HepG2 (cell line): ENCODE results near the gene ZBTB7A. TPM values are rescaled to one million over a fixed set of nuclear protein-coding genes. Genes with fewer than 3 reads are reported as not detected.

ENCODE experiments used
- ATAC-seq: fragments of 200-7000 bp; cut with Tn5 transposase; 3 replicates; pipeline ENCODE4 v1.9.1; 2020; ENCODE audit warnings: mild to moderate bottlenecking, moderate library complexity
- BruUV-seq: library from RNA; stranded (reverse); fragments of 400-500 nt; replicated peaks from 2 replicates; lab custom pipeline; 2021; lab: Mats Ljungman, UMichigan
- CTCF ChIA-PET: fragments of 300-600 bp; formaldehyde crosslinking; extraction: SDS; loops from one replicate; lab custom pipeline; 2021; ENCODE audit warnings: low total read pairs, inconsistent platforms, low intra/inter-chr PET ratio; lab: Yijun Ruan, JAX
- POLR2A ChIA-PET: fragments of 350-600 bp; sonication (Branson Sonifier 250); formaldehyde crosslinking; loops from one replicate; lab custom pipeline; 2020; ENCODE audit warnings: antibody characterized with exemption, inconsistent platforms; lab: Yijun Ruan, JAX
- DNase-seq: peaks from one replicate; pipeline ENCODE4 v3.0.0-alpha.2; 2015; ENCODE audit warnings: low spot score
- FAIRE-seq: peaks from 3 replicates; lab custom pipeline; 2011; peaks lifted over from hg19 to GRCh38; lab: Jason Lieb, UNC
- H2AFZ ChIP-seq: one replicate; pipeline ENCODE4 v1.6.1; 2011; ENCODE audit warnings: low read length, inconsistent platforms
- H3K27ac ChIP-seq: fragments of 300-600 bp; 3 replicates; pipeline ENCODE4 v1.8.0; 2011; ENCODE audit warnings: mixed run types, mild to moderate bottlenecking, mixed read lengths, low read length, inconsistent platforms; ENCODE audit not compliant: insufficient read depth; ENCODE audit errors: extremely low read length
- H3K27me3 ChIP-seq, 2 experiments: fragments of 200-600 bp in 1 of 2; 2 replicates in 1 of 2; 3 replicates in 1 of 2; pipeline versions ENCODE4 v1.6.0 to v1.8.0; 2011; ENCODE audit warnings: low read length in 2 of 2, mild to moderate bottlenecking in 2 of 2, moderate library complexity in 2 of 2, inconsistent platforms in 1 of 2; ENCODE audit not compliant: insufficient read depth in 2 of 2, control insufficient read depth in 1 of 2
- H3K36me3 ChIP-seq, 2 experiments: fragments of 200-600 bp in 1 of 2; replicated peaks in 1 of 2; 2 replicates in 1 of 2; 3 replicates in 1 of 2; pipeline versions ENCODE4 v1.5.1 to v1.8.0; 2011; ENCODE audit warnings: low read length in 2 of 2, inconsistent platforms in 1 of 2; ENCODE audit not compliant: insufficient read depth in 2 of 2, control insufficient read depth in 1 of 2
- H3K4me1 ChIP-seq: 2 replicates; pipeline ENCODE4 v1.5.1; 2012; ENCODE audit warnings: low read length, inconsistent platforms; ENCODE audit not compliant: insufficient read depth
- H3K4me2 ChIP-seq: 2 replicates; pipeline ENCODE4 v1.6.0; 2011; ENCODE audit warnings: low read depth, low read length, inconsistent platforms
- H3K4me3 ChIP-seq, 3 experiments: fragments of 200-600 bp in 1 of 3; sonication (generic), shearing (Covaris generic) in 1 of 3; replicated peaks in 1 of 3; 2 replicates each; pipeline ENCODE4 v1.5.1; 2011 to 2016; ENCODE audit warnings: low read length in 3 of 3, inconsistent platforms in 2 of 3, low read depth in 2 of 3, mild to moderate bottlenecking in 2 of 3, control low read depth in 1 of 3, mixed read lengths in 1 of 3; ENCODE audit not compliant: insufficient read depth in 1 of 3
- H3K79me2 ChIP-seq: one replicate; pipeline ENCODE4 v1.6.1; 2011; ENCODE audit warnings: low read length, inconsistent platforms; ENCODE audit not compliant: insufficient read depth
- H3K9ac ChIP-seq: 2 replicates; pipeline ENCODE4 v1.6.0; 2011; ENCODE audit warnings: mild to moderate bottlenecking, low read depth, low read length, inconsistent platforms; ENCODE audit not compliant: insufficient read depth
- H3K9me3 ChIP-seq: 2 replicates; pipeline ENCODE4 v1.5.1; 2012; ENCODE audit warnings: mild to moderate bottlenecking, low read length
- H4K20me1 ChIP-seq: 2 replicates; pipeline ENCODE4 v1.6.0; 2011; ENCODE audit warnings: inconsistent platforms, mild to moderate bottlenecking, low read length, moderate library complexity; ENCODE audit not compliant: insufficient read depth
- AGO2 ChIP-seq: fragments of 200-400 bp; formaldehyde crosslinking; optimal IDR thresholded peaks from 2 replicates; pipeline ENCODE3; 2017; ENCODE audit warnings: mild to moderate bottlenecking, low read depth, low read length, moderate library complexity
- GABPB1 ChIP-seq: IDR thresholded peaks from 2 replicates; pipeline ENCODE4 v1.6.1; 2016; ENCODE audit warnings: mild to moderate bottlenecking, missing genetic modification reagents, moderate library complexity, missing compliant biosample characterization
- GFI1 ChIP-seq: sonication (generic); formaldehyde crosslinking; IDR thresholded peaks from 2 replicates; pipeline ENCODE4 v1.5.0; 2020; ENCODE audit warnings: missing genetic modification reagents, mild to moderate bottlenecking, borderline replicate concordance
- MATR3 ChIP-seq: sonication (generic); formaldehyde crosslinking; IDR thresholded peaks from 2 replicates; pipeline ENCODE4 v1.4.0; 2020; ENCODE audit warnings: missing genetic modification reagents
- ZNF746 ChIP-seq: sonication (generic); formaldehyde crosslinking; IDR thresholded peaks from 2 replicates; pipeline ENCODE4 v1.8.0; 2022; ENCODE audit warnings: mild to moderate bottlenecking, missing genetic modification reagents
- WGBS: methylation state at CpG from one replicate; pipeline ENCODE4 v1.1.6; 2017; ENCODE audit warnings: low lambda C conversion rate; 5-methylcytosine and 5-hydroxymethylcytosine counted together
- in situ Hi-C: cut with HindIII; loops from 2 replicates; pipeline ENCODE4 v1.10.0; 2017; ENCODE audit warnings: low pct_unique_long_range_greater_than_20kb; ENCODE audit not compliant: extremely low pct_ligation_motif_present
- intact Hi-C: fragments of 100-400 bp; cut with micrococcal nuclease; formaldehyde crosslinking; loops from one replicate; pipeline ENCODE4 v1.10.0; 2022; ENCODE audit not compliant: unreplicated experiment
- polyA plus RNA-seq, 8 experiments: library from polyadenylated mRNA; depleted of rRNA in 3 of 8; stranded (reverse) in 7 of 8; unstranded in 1 of 8; fragments of >200 nt; fragmentation: Illumina TruSeq in 4 of 8; extraction: Trizol in 4 of 8; gene quantifications; 2 replicates each; pipeline versions ENCODE4 v1.2.1 to v1.2.3, GENCODE V29; 2011 to 2016; ENCODE audit warnings: low read depth in 4 of 8, missing spikeins in 1 of 8, mixed read lengths in 1 of 8; ENCODE audit not compliant: insufficient read depth in 1 of 8
- total RNA-seq, 5 experiments: library from RNA; depleted of rRNA; stranded (reverse); fragments of >200 nt; fragmentation: Illumina TruSeq; extraction: Trizol; gene quantifications; 2 replicates each; pipeline ENCODE4 v1.2.3, GENCODE V29; 2016; ENCODE audit warnings: low read depth in 1 of 5
- TF ChIP-seq, protein P1 (sequence below): sonication (generic); formaldehyde crosslinking; IDR thresholded peaks from 2 replicates; pipeline ENCODE4 v1.9.0; 2021; ENCODE audit warnings: missing genetic modification reagents, mild to moderate bottlenecking, borderline replicate concordance

Gene ZBTB7A
- total and polyA plus RNA-seq, 2 of the 13 experiments (the other 11 are each of a cell fraction or from before 2014, with no cell fraction given), result 3.6 to 4.0 TPM

- Histone ChIP-seq H3K27ac (no peak overlapping the region), H3K36me3 (peaks cover 16 to 20% of the 10 kb centered on the region in 2 experiments; a peak in 4 of 5 replicates), H3K4me3 (no peak overlapping the region), H3K9me3 (no peaks in the 10 kb centered on the region), H3K4me2 (no peak overlapping the region), H4K20me1 (no peaks in the 10 kb centered on the region)
- FAIRE-seq (no peak), ATAC-seq (no peak)
- BruUV-seq, result no TSS peak
- intact Hi-C loops, result no loop called here
- POLR2A ChIA-PET, result no interaction called here
- WGBS, result 97% methylated on average over 33 of the region's 33 CpGs
- TF ChIP-seq MATR3 (CRISPR knock-in tag), result no peak
- TF ChIP-seq, all 625 proteins: peak for 0
- Histone ChIP-seq H3K79me2 (no peaks in the 10 kb centered on the region), H3K27me3 (no peaks in the 10 kb centered on the region; a peak in 1 of 5 replicates), H3K9ac (no peak overlapping the region), H2AFZ (no peak overlapping the region), H3K4me1 (no peaks in the 10 kb centered on the region)
- in situ Hi-C loops, result no loop called here
- DNase-seq, result no peak
- CTCF ChIA-PET, result no interaction called here
Observed at GRCh38 chr19:4038057-4038456, 28.6 kb downstream of the ZBTB7A start.

- H4K20me1 ChIP-seq, result no peaks in the 10 kb centered on the region
- ChIA-PET POLR2A (no interaction called here), CTCF (no interaction called here)
- H3K36me3 ChIP-seq, result peaks cover 15 to 23% of the 10 kb centered on the region in 2 experiments; a peak in 4 of 5 replicates
- intact Hi-C loops (no loop called here), in situ Hi-C loops (no loop called here)
- no peak overlapping the region for H3K4me3 ChIP-seq
- H3K27me3 ChIP-seq, result no peaks in the 10 kb centered on the region; a peak in 1 of 5 replicates
- H3K4me2 ChIP-seq, result no peak overlapping the region
- FAIRE-seq, result no peak
- DNase-seq, result no peak
- no peak for ATAC-seq
- TF ChIP-seq GFI1 (CRISPR knock-in tag), result no peak
- peak; percentile 72 for TF ChIP-seq AGO2
- TF ChIP-seq ZNF746, result no peak
- TF ChIP-seq, protein P1, sequence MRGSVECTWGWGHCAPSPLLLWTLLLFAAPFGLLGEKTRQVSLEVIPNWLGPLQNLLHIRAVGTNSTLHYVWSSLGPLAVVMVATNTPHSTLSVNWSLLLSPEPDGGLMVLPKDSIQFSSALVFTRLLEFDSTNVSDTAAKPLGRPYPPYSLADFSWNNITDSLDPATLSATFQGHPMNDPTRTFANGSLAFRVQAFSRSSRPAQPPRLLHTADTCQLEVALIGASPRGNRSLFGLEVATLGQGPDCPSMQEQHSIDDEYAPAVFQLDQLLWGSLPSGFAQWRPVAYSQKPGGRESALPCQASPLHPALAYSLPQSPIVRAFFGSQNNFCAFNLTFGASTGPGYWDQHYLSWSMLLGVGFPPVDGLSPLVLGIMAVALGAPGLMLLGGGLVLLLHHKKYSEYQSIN (CRISPR knock-in tag), result no peak
- TF ChIP-seq GABPB1 (CRISPR knock-in tag), result peak; percentile 11; the same call in 1 of the 2 replicates
- no peaks in the 10 kb centered on the region for H3K9me3 ChIP-seq
- WGBS, result 97% methylated on average over 49 of the region's 54 CpGs
- no peak overlapping the region for H3K27ac ChIP-seq
- H3K79me2 ChIP-seq, result no peaks in the 10 kb centered on the region
- no peaks in the 10 kb centered on the region for H3K4me1 ChIP-seq
- H3K9ac ChIP-seq, result no peak overlapping the region
- BruUV-seq, result no TSS peak
- H2AFZ ChIP-seq, result no peak overlapping the region
Observed at GRCh38 chr19:4037301-4037949, 29.3 kb downstream of the ZBTB7A start.
